Measurements from ENCODE around the gene UBXN7.

DNA sequence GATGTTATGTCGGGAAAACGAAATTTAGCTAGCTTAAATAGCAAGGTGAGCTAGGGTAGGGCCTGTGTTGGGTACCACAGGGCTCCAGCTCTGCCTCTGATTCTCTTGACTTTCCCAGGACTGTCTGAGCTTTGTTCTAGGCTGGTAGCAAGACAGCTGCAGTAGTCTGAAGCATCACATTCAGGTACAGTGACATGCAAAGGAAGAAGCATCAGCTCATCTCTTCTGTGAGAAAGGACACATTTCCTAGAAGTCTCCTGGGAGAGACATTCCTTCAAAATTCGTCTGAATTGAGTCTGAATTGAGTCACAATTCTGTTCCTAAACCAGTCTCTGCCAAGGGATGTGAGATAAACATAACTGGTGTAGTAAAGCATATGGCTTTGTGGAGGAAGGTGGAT, 8.5 kb upstream of the UBXN7 start:
- no peak for TF ChIP-seq POLR2AphosphoS5 (IDR thresholded peaks at IDR 0.05; ENCODE audit: borderline replicate concordance, low read depth, low read length)
- TF ChIP-seq EZH2 (IDR thresholded peaks at IDR 0.05), result no peak
- no peak for TF ChIP-seq FOXP2 (optimal IDR thresholded peaks at IDR 0.05; ENCODE audit: control extremely low read depth, extremely low read length, insufficient read depth)

All from SK-N-MC (cell line).